H9 (cell line): ENCODE measurements around the gene PSMA2. TPM values are rescaled to one million over a fixed set of nuclear protein-coding genes. Genes with fewer than 3 reads are reported as not detected.

Experiments used
- DNase-seq: peaks from one replicate; pipeline ENCODE4 v3.0.0-alpha.2; 2017
- H2AFZ ChIP-seq: one replicate; pipeline ENCODE4 v1.6.1; 2013; ENCODE audit warnings: mild to moderate bottlenecking, low read length, control low read depth, moderate library complexity
- H2AK5ac ChIP-seq: 2 replicates; pipeline ENCODE4 v1.6.1; 2013; ENCODE audit warnings: low read length, control low read depth, mixed read lengths; ENCODE audit not compliant: insufficient read length
- H2BK120ac ChIP-seq: one replicate; pipeline ENCODE4 v1.6.1; 2013; ENCODE audit warnings: low read depth, mild to moderate bottlenecking, low read length, control low read depth, inconsistent platforms; ENCODE audit not compliant: poor library complexity, severe bottlenecking
- H2BK12ac ChIP-seq: 2 replicates; pipeline ENCODE4 v1.6.1; 2013; ENCODE audit warnings: low read length, control low read depth, mixed read lengths, low read depth; ENCODE audit not compliant: insufficient read length
- H2BK15ac ChIP-seq: 2 replicates; pipeline ENCODE4 v1.6.1; 2013; ENCODE audit warnings: low read depth, low read length, control low read depth
- H2BK20ac ChIP-seq: one replicate; pipeline ENCODE4 v1.6.1; 2013; ENCODE audit warnings: low read depth, mild to moderate bottlenecking, low read length, control low read depth, inconsistent platforms; ENCODE audit not compliant: poor library complexity, severe bottlenecking
- H2BK5ac ChIP-seq: 2 replicates; pipeline ENCODE4 v1.6.1; 2013; ENCODE audit warnings: low read length, control low read depth, mixed read lengths; ENCODE audit not compliant: insufficient read length
- H3K14ac ChIP-seq: 2 replicates; pipeline ENCODE4 v1.6.1; 2013; ENCODE audit warnings: low read length, control low read depth; ENCODE audit not compliant: insufficient read depth
- H3K18ac ChIP-seq: 2 replicates; pipeline ENCODE4 v1.6.1; 2013; ENCODE audit warnings: low read depth, mild to moderate bottlenecking, mixed read lengths, low read length, control low read depth; ENCODE audit not compliant: insufficient read length
- H3K23ac ChIP-seq: 2 replicates; pipeline ENCODE4 v1.6.1; 2013; ENCODE audit warnings: low read length, control low read depth, mixed read lengths, low read depth; ENCODE audit not compliant: insufficient read length
- H3K23me2 ChIP-seq: 2 replicates; pipeline ENCODE4 v1.6.1; 2013; ENCODE audit warnings: low read depth, mild to moderate bottlenecking, mixed read lengths, low read length, control low read depth; ENCODE audit not compliant: insufficient read length, poor library complexity, severe bottlenecking
- H3K27ac ChIP-seq: 2 replicates; pipeline ENCODE4 v1.5.1; 2013; ENCODE audit warnings: low read length, control low read depth, mixed read lengths, low read depth; ENCODE audit not compliant: insufficient read length
- H3K27me3 ChIP-seq: 2 replicates; pipeline ENCODE4 v1.6.1; 2013; ENCODE audit warnings: low read length, control low read depth, inconsistent platforms; ENCODE audit not compliant: insufficient read depth
- H3K4ac ChIP-seq: 2 replicates; pipeline ENCODE4 v1.6.1; 2013; ENCODE audit warnings: low read depth, mild to moderate bottlenecking, control low read depth, inconsistent platforms, low read length, moderate library complexity
- H3K4me1 ChIP-seq: 2 replicates; pipeline ENCODE4 v1.6.1; 2013; ENCODE audit warnings: low read length, control low read depth, inconsistent platforms; ENCODE audit not compliant: insufficient read depth
- H3K4me2 ChIP-seq: 2 replicates; pipeline ENCODE4 v1.6.1; 2013; ENCODE audit warnings: low read length, control low read depth, mixed read lengths; ENCODE audit not compliant: insufficient read length, insufficient read depth
- H3K56ac ChIP-seq: 2 replicates; pipeline ENCODE4 v1.6.1; 2013; ENCODE audit warnings: low read depth, mild to moderate bottlenecking, mixed read lengths, low read length, control low read depth; ENCODE audit not compliant: insufficient read length
- H3K79me1 ChIP-seq: 2 replicates; pipeline ENCODE4 v1.6.1; 2013; ENCODE audit warnings: low read depth, mild to moderate bottlenecking, moderate library complexity, low read length, control low read depth, inconsistent platforms; ENCODE audit not compliant: insufficient read depth, poor library complexity, severe bottlenecking
- H3K79me2 ChIP-seq: 2 replicates; pipeline ENCODE4 v1.6.1; 2013; ENCODE audit warnings: low read length, control low read depth, inconsistent platforms; ENCODE audit not compliant: insufficient read depth
- H3K9ac ChIP-seq: 2 replicates; pipeline ENCODE4 v1.6.1; 2013; ENCODE audit warnings: low read length, control low read depth, mixed read lengths; ENCODE audit not compliant: insufficient read length; ENCODE audit errors: extremely low read depth
- H3K9me3 ChIP-seq: one replicate; pipeline ENCODE4 v1.6.1; 2013; ENCODE audit warnings: low read depth, low read length, inconsistent platforms; ENCODE audit not compliant: control insufficient read depth
- H3T11ph ChIP-seq: one replicate; pipeline ENCODE4 v1.6.1; 2013; ENCODE audit warnings: mild to moderate bottlenecking, low read length, control low read depth, inconsistent platforms
- H4K20me1 ChIP-seq: one replicate; pipeline ENCODE4 v1.6.1; 2013; ENCODE audit not compliant: control insufficient read depth, insufficient read length, insufficient read depth
- H4K5ac ChIP-seq: 2 replicates; pipeline ENCODE4 v1.6.1; 2013; ENCODE audit warnings: low read depth, mild to moderate bottlenecking, mixed read lengths, low read length, control low read depth; ENCODE audit not compliant: insufficient read length
- H4K8ac ChIP-seq: replicated peaks from 2 replicates; pipeline ENCODE4 v1.6.1; 2013; ENCODE audit warnings: low read length, control low read depth, mixed read lengths, low read depth; ENCODE audit not compliant: insufficient read length
- H4K91ac ChIP-seq: 2 replicates; pipeline ENCODE4 v1.6.1; 2013; ENCODE audit warnings: low read depth, mild to moderate bottlenecking, moderate library complexity, mixed read lengths, low read length, control low read depth; ENCODE audit not compliant: insufficient read length
- H3K27ac Mint-ChIP-seq, 3 experiments: 2 replicates in 2 of 3; 3 replicates in 1 of 3; pipeline ENCODE4 v1.8.0; 2020 to 2021; ENCODE audit warnings: mixed read lengths in 3 of 3, mild to moderate bottlenecking in 1 of 3, moderate library complexity in 1 of 3
- H3K27me3 Mint-ChIP-seq: 2 replicates; pipeline ENCODE4 v1.8.0; 2021; ENCODE audit warnings: low read depth, mild to moderate bottlenecking, moderate library complexity, mixed read lengths
- H3K36me3 Mint-ChIP-seq, 3 experiments: 2 replicates in 2 of 3; 3 replicates in 1 of 3; pipeline ENCODE4 v1.8.0; 2020 to 2021; ENCODE audit warnings: low read depth in 3 of 3, mixed read lengths in 3 of 3; ENCODE audit not compliant: insufficient read depth in 1 of 3
- H3K4me1 Mint-ChIP-seq, 2 experiments: 2 replicates each; pipeline ENCODE4 v1.8.0; 2020; ENCODE audit warnings: mixed read lengths in 2 of 2
- H3K4me3 Mint-ChIP-seq, 2 experiments: 2 replicates in 1 of 2; 3 replicates in 1 of 2; pipeline ENCODE4 v1.8.0; 2020 to 2021; ENCODE audit warnings: mild to moderate bottlenecking in 2 of 2, mixed read lengths in 2 of 2, moderate library complexity in 1 of 2
- H3K9me3 Mint-ChIP-seq, 2 experiments: 2 replicates in 1 of 2; 3 replicates in 1 of 2; pipeline ENCODE4 v1.8.0; 2020; ENCODE audit warnings: mild to moderate bottlenecking in 2 of 2, mixed read lengths in 2 of 2, moderate library complexity in 1 of 2
- WGBS: extraction: QIAGEN DNeasy Blood & Tissue Kit; methylation state at CpG from one replicate; pipeline ENCODE4 v1.1.7; 2013; ENCODE audit warnings: missing lambda C conversion rate, low lambda C conversion rate, mixed read lengths; ENCODE audit not compliant: insufficient read length; ENCODE audit errors: extremely low coverage; 5-methylcytosine and 5-hydroxymethylcytosine counted together
- total RNA-seq: library from RNA; stranded (reverse); gene quantifications from 2 replicates; pipeline ENCODE4 v1.2.1, GENCODE V29; 2021
- TF ChIP-seq, protein P1 (sequence below): fragments of 200-600 bp; sonication (generic); conservative IDR thresholded peaks from 3 replicates; pipeline ENCODE4 v1.8.0; 2021; ENCODE audit warnings: antibody characterized with exemption, mild to moderate bottlenecking

The PSMA2 gene
- total RNA-seq, 1 experiment from 2014 or later: 227 TPM

- 0 out of 2 replicates have a peak, but pooled peaks cover 2% of the 10 kb centered on the region for H3K27me3 Mint-ChIP-seq
- H3K4me3 Mint-ChIP-seq: peak overlapping the region; percentile 97 to 100
- no peak overlapping the region for H2BK120ac ChIP-seq
- no peaks in the 10 kb centered on the region for H3K79me1 ChIP-seq
- WGBS: no CpG with 5 or more reads among the region's 5 CpGs
- no peak overlapping the region for H2AK5ac ChIP-seq
- no peaks in the 10 kb centered on the region for H4K20me1 ChIP-seq
- no peak overlapping the region for H3K18ac ChIP-seq
- H3K27ac ChIP-seq: no peak overlapping the region
- TF ChIP-seq, protein P1, sequence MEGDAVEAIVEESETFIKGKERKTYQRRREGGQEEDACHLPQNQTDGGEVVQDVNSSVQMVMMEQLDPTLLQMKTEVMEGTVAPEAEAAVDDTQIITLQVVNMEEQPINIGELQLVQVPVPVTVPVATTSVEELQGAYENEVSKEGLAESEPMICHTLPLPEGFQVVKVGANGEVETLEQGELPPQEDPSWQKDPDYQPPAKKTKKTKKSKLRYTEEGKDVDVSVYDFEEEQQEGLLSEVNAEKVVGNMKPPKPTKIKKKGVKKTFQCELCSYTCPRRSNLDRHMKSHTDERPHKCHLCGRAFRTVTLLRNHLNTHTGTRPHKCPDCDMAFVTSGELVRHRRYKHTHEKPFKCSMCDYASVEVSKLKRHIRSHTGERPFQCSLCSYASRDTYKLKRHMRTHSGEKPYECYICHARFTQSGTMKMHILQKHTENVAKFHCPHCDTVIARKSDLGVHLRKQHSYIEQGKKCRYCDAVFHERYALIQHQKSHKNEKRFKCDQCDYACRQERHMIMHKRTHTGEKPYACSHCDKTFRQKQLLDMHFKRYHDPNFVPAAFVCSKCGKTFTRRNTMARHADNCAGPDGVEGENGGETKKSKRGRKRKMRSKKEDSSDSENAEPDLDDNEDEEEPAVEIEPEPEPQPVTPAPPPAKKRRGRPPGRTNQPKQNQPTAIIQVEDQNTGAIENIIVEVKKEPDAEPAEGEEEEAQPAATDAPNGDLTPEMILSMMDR: no peak
- H2BK15ac ChIP-seq: no peak overlapping the region
- no peak overlapping the region for H3K56ac ChIP-seq
- no peak overlapping the region for H2BK20ac ChIP-seq
- no peak overlapping the region for H3T11ph ChIP-seq
- H3K9ac ChIP-seq: peak overlapping the region; percentile 95
- H3K23ac ChIP-seq: no peak overlapping the region
- peak overlapping the region in 1 of 3 experiments; percentile 99; a peak in 1 of 7 replicates for H3K27ac Mint-ChIP-seq
- peaks cover 11 to 42% (median 38%) of the 10 kb centered on the region in 3 experiments for H3K36me3 Mint-ChIP-seq
- peaks cover 17 to 27% of the 10 kb centered on the region in 2 experiments for H3K4me1 Mint-ChIP-seq
- H3K23me2 ChIP-seq: peaks cover 11% of the 10 kb centered on the region
- H4K5ac ChIP-seq: no peak overlapping the region
- no peak overlapping the region for H2BK12ac ChIP-seq
- H3K27me3 ChIP-seq: no peaks in the 10 kb centered on the region
- peaks cover 0 to 3% of the 10 kb centered on the region in 2 experiments; a peak in 1 of 5 replicates for H3K9me3 Mint-ChIP-seq
- no peaks in the 10 kb centered on the region for H3K9me3 ChIP-seq
- no peak overlapping the region for H4K8ac ChIP-seq
- H3K4me2 ChIP-seq: peak overlapping the region; percentile 79
- H3K4ac ChIP-seq: no peak overlapping the region
- H4K91ac ChIP-seq: no peak overlapping the region
- no peak overlapping the region for H2BK5ac ChIP-seq
- no peak overlapping the region for H2AFZ ChIP-seq
- H3K14ac ChIP-seq: no peak overlapping the region
- H3K79me2 ChIP-seq: peaks cover 49% of the 10 kb centered on the region
- H3K4me1 ChIP-seq: no peaks in the 10 kb centered on the region
- DNase-seq: no peak
These were observed 1.1 kb downstream of the PSMA2 start for GRCh38 chr7:42930889-42931288.
